ENCODE data around the gene EPB41. TPM values are rescaled to one million over a fixed set of nuclear protein-coding genes. Genes with fewer than 3 reads are reported as not detected.

Gene EPB41
- total and polyA plus RNA-seq, 2 of the 4 experiments (the other 2 are of a cell fraction) = 4.6 to 10.0 TPM

DNA sequence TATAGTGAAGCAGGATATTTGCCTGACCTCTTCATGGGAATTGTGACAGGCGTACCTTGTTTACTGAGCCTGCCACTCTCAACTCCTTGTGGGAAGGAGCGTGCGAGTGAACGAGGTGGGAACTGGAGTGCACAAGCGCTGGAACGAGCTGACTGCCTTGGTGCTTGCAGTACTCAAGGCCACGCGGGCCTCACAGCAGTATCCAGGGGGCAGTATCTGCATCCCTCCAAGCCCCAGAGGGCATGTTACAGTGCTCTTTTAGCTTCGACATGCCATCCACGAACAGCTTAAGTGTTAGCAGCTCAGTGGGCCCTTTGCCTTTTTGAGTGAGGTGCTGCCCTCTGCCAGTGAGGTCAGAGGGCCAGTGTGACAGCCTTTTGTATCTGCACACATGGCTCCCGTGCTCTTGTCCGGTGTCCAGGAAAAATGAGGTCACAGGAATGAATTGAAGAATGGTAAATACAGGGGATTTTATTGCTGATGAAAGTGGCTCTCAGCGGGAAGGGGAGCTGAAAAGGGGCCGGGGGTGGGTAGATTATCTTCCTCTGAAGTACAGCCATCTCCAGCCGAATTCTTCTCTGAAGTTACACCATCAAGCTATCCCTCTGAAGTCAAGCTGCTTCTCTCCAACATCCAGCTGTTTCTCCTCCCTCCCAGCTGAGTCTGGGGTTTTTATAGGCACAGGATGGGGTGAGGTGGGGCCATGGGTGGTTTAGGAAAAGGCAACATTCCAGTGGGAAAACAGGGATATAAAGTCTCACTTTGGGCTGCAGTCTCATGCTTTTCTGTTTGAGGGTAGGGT, 69.3 kb downstream of the EPB41 start:
- no TSS peak for BruUV-seq (replicated peaks)
- Histone ChIP-seq H3K9me1 (ENCODE audit: insufficient read depth, low read length) (no peaks in the 10 kb centered on the region), H3K4me1 (ENCODE audit: control insufficient read depth, insufficient read depth, low read length) (no peaks in the 10 kb centered on the region), H3K36me3 (ENCODE audit: control insufficient read depth, insufficient read depth, low read length) (no peaks in the 10 kb centered on the region), H3K79me1 (ENCODE audit: low read depth in 1 of 2, low read length in 2 of 2) (no peaks in the 10 kb centered on the region), H2AFZ (replicated peaks; ENCODE audit: low read length, poor library complexity) (no peak overlapping the region), H4K20me1 (ENCODE audit: insufficient read depth, low read length) (no peaks in the 10 kb centered on the region), H2AK5ac (ENCODE audit: low read depth, low read length) (no peak overlapping the region), H2BK20ac (ENCODE audit: low read depth, low read length) (no peak overlapping the region), H3K9me3 (ENCODE audit: control insufficient read depth, insufficient read depth, low read length) (peaks cover 7% of the 10 kb centered on the region; the same call in 1 of the 2 replicates), H4K5ac (ENCODE audit: low read depth, low read length) (no peak overlapping the region), H2BK5ac (ENCODE audit: low read depth, low read length, poor library complexity, severe bottlenecking) (no peak overlapping the region), H3K4me3 (ENCODE audit: insufficient read depth, low read depth, low read length) (no peak overlapping the region), H3K27ac (ENCODE audit: insufficient read depth, low read length) (no peak overlapping the region), H3K4me2 (ENCODE audit: low read depth, low read length) (no peak overlapping the region), H3K4ac (ENCODE audit: low read depth, low read length) (no peak overlapping the region), H4K8ac (ENCODE audit: low read depth in 2 of 2, low read length in 2 of 2) (no peak overlapping the region), H2BK15ac (ENCODE audit: low read depth, low read length) (no peak overlapping the region), H4K91ac (ENCODE audit: insufficient read depth, low read depth, low read length) (no peak overlapping the region), H3K18ac (ENCODE audit: low read depth, low read length) (no peak overlapping the region), H2AK9ac (replicated peaks; ENCODE audit: low read depth, low read length, poor library complexity) (no peak overlapping the region), H3K9ac (ENCODE audit: low read depth, low read length) (no peak overlapping the region), H3K14ac (replicated peaks; ENCODE audit: low read depth, low read length) (no peak overlapping the region), H2BK120ac (ENCODE audit: low read depth, low read length) (no peak overlapping the region), H3K23ac (ENCODE audit: low read depth, low read length) (no peak overlapping the region), H3K27me3 (ENCODE audit: control insufficient read depth, insufficient read depth, low read length) (no peaks in the 10 kb centered on the region), H3K56ac (ENCODE audit: extremely low read depth, insufficient read depth, low read length) (no peak overlapping the region)
- 98% methylated on average over 7 of the region's 15 CpGs; no CpG with 5 or more reads in 1 of the 2 experiments for WGBS, 2 experiments (ENCODE audit: extremely low coverage in 2 of 2, insufficient read length in 1 of 2)
- dilution Hi-C loops (cut with HindIII; ENCODE audit: low sequenced_read_pairs, unreplicated experiment) = no loop called here
- ChIA-PET POLR2A (ENCODE audit: unreplicated experiment) (no interaction called here), CTCF (no interaction called here)
- intact Hi-C loops (cut with micrococcal nuclease) = no loop called here
- DNase-seq (no peak), ATAC-seq (ENCODE audit: low read depth) (no peak)
- TF ChIP-seq MAZ (IDR thresholded peaks at IDR 0.05; ENCODE audit: borderline replicate concordance, low read depth, low read length) (no peak), FOS (IDR thresholded peaks at IDR 0.05; ENCODE audit: low read depth, low read length) (no peak), CHD1 (IDR thresholded peaks at IDR 0.05; ENCODE audit: low read depth, low read length) (no peak), MAFK (IDR thresholded peaks at IDR 0.05; ENCODE audit: low read depth, low read length) (no peak), MXI1 (IDR thresholded peaks at IDR 0.05; ENCODE audit: borderline replicate concordance, low read depth, low read length) (no peak), RCOR1 (IDR thresholded peaks at IDR 0.05; ENCODE audit: insufficient replicate concordance, low read length) (no peak), NFE2L2 (IDR thresholded peaks at IDR 0.05; ENCODE audit: low read depth, low read length) (no peak), CTCF (conservative IDR thresholded peaks at IDR 0.05; ENCODE audit: low read depth, low read length) (no peak), SMC3 (IDR thresholded peaks at IDR 0.05; ENCODE audit: low read depth, low read length) (no peak), POLR2A (IDR thresholded peaks at IDR 0.05; ENCODE audit: low read depth, low read length) (no peak), BHLHE40 (IDR thresholded peaks at IDR 0.05; ENCODE audit: low read depth, low read length) (no peak), RFX5 (IDR thresholded peaks at IDR 0.05; ENCODE audit: low read depth, low read length) (no peak)
- TF ChIP-seq, protein P1, sequence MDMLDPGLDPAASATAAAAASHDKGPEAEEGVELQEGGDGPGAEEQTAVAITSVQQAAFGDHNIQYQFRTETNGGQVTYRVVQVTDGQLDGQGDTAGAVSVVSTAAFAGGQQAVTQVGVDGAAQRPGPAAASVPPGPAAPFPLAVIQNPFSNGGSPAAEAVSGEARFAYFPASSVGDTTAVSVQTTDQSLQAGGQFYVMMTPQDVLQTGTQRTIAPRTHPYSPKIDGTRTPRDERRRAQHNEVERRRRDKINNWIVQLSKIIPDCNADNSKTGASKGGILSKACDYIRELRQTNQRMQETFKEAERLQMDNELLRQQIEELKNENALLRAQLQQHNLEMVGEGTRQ (IDR thresholded peaks at IDR 0.05; ENCODE audit: low read depth, low read length) = no peak
- TF ChIP-seq, protein P2, sequence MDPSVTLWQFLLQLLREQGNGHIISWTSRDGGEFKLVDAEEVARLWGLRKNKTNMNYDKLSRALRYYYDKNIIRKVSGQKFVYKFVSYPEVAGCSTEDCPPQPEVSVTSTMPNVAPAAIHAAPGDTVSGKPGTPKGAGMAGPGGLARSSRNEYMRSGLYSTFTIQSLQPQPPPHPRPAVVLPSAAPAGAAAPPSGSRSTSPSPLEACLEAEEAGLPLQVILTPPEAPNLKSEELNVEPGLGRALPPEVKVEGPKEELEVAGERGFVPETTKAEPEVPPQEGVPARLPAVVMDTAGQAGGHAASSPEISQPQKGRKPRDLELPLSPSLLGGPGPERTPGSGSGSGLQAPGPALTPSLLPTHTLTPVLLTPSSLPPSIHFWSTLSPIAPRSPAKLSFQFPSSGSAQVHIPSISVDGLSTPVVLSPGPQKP (IDR thresholded peaks at IDR 0.05; ENCODE audit: borderline replicate concordance, low read depth, low read length) = no peak
- in situ Hi-C loops (cut with MboI; ENCODE audit: low sequenced_read_pairs) = no loop called here

Data from IMR-90 (cell line).